Medulla oblongata (tissue), 1 donor: ENCODE results near the gene TRPV6.

Source experiments
- DNase-seq: peaks from one replicate; pipeline ENCODE4 v3.0.0-alpha.2; 2015; ENCODE audit errors: extremely low spot score

Gene TRPV6

GRCh38 chr7:142853739-142854371 is 31.7 kb downstream of the TRPV6 start:
- DNase-seq = peak; percentile 82

- no peak for DNase-seq
Observed at GRCh38 chr7:142851919-142852318, 33.6 kb downstream of the TRPV6 start.

- DNase-seq = no peak
Observed at GRCh38 chr7:142851269-142851668, 34.3 kb downstream of the TRPV6 start.

GRCh38 chr7:142847353-142847752 is 38.2 kb downstream of the TRPV6 start:
- DNase-seq = no peak

GRCh38 chr7:142842251-142842766 is 43.2 kb downstream of the TRPV6 start:
- no peak for DNase-seq

GRCh38 chr7:142838461-142839213 is 46.9 kb downstream of the TRPV6 start:
- no peak for DNase-seq

- no peak for DNase-seq
Observed at GRCh38 chr7:142836426-142836825, 49.1 kb downstream of the TRPV6 start.

GRCh38 chr7:142835487-142835886 is 50.1 kb downstream of the TRPV6 start:
- no peak for DNase-seq

- DNase-seq = no peak
Observed at GRCh38 chr7:142833174-142834048, 52.1 kb downstream of the TRPV6 start.

GRCh38 chr7:142832417-142832816 is 53.1 kb downstream of the TRPV6 start:
- DNase-seq = no peak

- no peak for DNase-seq
Observed at GRCh38 chr7:142827951-142828500, 57.5 kb downstream of the TRPV6 start.

GRCh38 chr7:142822714-142823113 is 62.8 kb downstream of the TRPV6 start:
- DNase-seq = no peak
